Duodenal mucosa (tissue), 2 donors: Measurements from ENCODE around the gene SSUH2.

Source experiments
- H3K27ac ChIP-seq: one replicate; pipeline ENCODE4 v1.7.0; 2013; ENCODE audit warnings: low read depth, low read length
- H3K27me3 ChIP-seq, 2 donors: one replicate each; pipeline ENCODE4 v1.7.0; 2013; ENCODE audit warnings: low read length in 2 of 2, control low read depth in 1 of 2; ENCODE audit not compliant: insufficient read depth in 2 of 2, control insufficient read depth in 1 of 2
- H3K36me3 ChIP-seq, 2 donors: one replicate each; pipeline ENCODE4 v1.7.0; 2013; ENCODE audit warnings: low read length in 2 of 2, control low read depth in 1 of 2; ENCODE audit not compliant: insufficient read depth in 2 of 2, control insufficient read depth in 1 of 2
- H3K4me1 ChIP-seq, 2 donors: one replicate each; pipeline ENCODE4 v1.7.0; 2013; ENCODE audit warnings: low read length in 2 of 2, control low read depth in 1 of 2; ENCODE audit not compliant: insufficient read depth in 2 of 2, control insufficient read depth in 1 of 2
- H3K4me3 ChIP-seq, 2 donors: one replicate each; pipeline ENCODE4 v1.7.0; 2013; ENCODE audit warnings: low read length in 2 of 2, low read depth in 1 of 2
- H3K9ac ChIP-seq, 2 donors: one replicate each; pipeline ENCODE4 v1.7.0; 2013; ENCODE audit warnings: low read length in 2 of 2, low read depth in 1 of 2
- H3K9me3 ChIP-seq, 2 donors: one replicate each; pipeline ENCODE4 v1.7.0; 2013; ENCODE audit warnings: low read length in 2 of 2, control low read depth in 1 of 2; ENCODE audit not compliant: control insufficient read depth in 1 of 2

Gene SSUH2

DNA sequence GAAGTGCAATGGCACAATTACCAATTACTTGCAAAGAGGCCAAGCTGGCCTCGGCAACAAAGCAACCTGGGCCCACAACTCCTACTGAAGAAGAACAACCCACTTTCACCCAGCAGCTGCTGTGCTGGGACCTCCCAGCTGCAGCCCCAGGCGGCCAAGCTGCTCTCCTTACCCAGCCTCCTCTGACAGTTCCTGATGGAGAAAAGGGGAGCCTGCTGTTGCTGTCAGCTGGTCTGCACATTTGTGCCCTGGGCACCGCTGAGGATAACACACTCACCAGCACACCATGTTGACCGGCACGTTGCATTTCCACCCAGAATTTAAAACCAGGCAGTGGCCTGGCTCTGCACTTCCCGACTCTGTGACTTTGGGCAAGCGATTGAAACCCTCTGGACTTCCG lies 33.6 kb downstream of the SSUH2 start:
- no peaks in the 10 kb centered on the region for H3K36me3 ChIP-seq
- no peak overlapping the region for H3K27ac ChIP-seq
- no peaks in the 10 kb centered on the region for H3K9me3 ChIP-seq
- no peak overlapping the region for H3K9ac ChIP-seq
- H3K4me3 ChIP-seq, result no peak overlapping the region
- no peaks in the 10 kb centered on the region for H3K27me3 ChIP-seq
- H3K4me1 ChIP-seq, result no peaks in the 10 kb centered on the region

DNA sequence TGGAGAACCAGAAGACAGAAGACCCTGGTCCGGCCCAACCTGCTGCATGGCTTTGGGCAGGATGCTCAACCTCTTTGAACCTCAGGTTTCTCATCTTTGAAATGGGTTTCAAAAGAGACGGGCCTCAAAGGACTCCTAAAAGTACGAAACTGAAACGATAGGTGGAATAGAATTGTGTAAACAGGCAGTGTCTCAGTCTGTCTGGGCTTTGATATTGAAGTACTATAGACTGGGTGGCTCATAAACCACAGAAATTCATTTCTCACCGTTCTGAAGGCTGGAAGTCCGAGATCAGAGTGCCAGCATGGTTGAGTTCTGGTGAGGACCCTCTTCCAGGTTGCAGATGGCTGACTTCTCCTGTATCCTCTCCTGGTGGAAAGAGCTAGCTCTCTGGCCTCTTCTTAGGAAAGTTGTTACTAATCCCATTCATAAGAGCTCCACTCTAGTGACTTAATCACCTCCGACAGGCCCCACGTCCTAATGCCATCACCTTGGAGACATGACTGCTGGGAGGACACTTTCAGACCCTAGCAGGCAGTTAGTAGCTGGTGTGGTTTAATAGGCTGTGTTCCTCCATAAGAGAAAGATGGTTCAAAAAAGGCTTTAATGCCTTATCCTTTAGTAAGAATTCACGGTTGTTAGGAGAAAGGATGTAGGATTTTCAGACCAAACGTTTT lies 35.7 kb downstream of the SSUH2 start:
- Histone ChIP-seq H3K27me3 (no peaks in the 10 kb centered on the region), H3K4me3 (no peak overlapping the region), H3K27ac (no peak overlapping the region), H3K9ac (no peak overlapping the region), H3K4me1 (no peaks in the 10 kb centered on the region), H3K36me3 (no peaks in the 10 kb centered on the region), H3K9me3 (no peaks in the 10 kb centered on the region)

DNA sequence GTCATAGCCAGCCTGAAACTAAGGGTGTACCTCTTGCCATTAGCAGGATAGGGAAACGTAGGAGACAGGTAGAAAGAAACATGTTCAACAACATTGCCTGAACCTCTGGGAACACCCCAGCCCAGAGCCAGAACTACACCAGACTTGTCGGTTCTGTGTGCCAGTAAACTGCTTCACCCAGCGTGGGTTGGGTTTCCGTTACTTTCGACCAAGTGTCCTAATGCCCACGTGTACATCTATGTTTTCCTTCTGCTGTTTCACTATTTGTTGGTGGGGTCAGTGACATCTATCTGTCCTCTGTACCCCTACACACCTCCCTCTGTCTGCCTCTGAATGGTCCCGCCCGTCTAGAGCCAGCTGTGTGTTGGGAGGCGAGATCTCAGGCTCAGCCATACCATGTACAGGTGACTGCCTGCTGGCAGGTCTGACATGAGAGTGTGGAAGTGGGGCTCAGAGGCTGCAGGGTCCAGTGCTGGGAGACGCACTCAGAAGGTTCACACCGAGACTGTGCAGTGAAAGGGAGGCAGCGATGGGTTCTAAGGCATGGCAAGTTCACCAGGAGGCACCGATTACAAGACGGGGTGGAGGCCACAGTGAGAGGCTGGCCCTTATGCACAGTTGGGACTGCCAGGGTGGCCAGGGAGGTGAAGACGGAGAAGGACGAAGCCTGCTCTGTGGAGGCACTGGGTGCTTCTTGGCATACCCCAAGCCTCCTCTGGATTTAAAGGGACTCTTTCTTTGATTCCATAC lies 36.4 kb downstream of the SSUH2 start:
- Histone ChIP-seq H3K36me3 (no peaks in the 10 kb centered on the region), H3K4me3 (no peak overlapping the region), H3K9ac (no peak overlapping the region), H3K9me3 (no peaks in the 10 kb centered on the region), H3K27ac (no peak overlapping the region), H3K4me1 (no peaks in the 10 kb centered on the region), H3K27me3 (no peaks in the 10 kb centered on the region)

DNA sequence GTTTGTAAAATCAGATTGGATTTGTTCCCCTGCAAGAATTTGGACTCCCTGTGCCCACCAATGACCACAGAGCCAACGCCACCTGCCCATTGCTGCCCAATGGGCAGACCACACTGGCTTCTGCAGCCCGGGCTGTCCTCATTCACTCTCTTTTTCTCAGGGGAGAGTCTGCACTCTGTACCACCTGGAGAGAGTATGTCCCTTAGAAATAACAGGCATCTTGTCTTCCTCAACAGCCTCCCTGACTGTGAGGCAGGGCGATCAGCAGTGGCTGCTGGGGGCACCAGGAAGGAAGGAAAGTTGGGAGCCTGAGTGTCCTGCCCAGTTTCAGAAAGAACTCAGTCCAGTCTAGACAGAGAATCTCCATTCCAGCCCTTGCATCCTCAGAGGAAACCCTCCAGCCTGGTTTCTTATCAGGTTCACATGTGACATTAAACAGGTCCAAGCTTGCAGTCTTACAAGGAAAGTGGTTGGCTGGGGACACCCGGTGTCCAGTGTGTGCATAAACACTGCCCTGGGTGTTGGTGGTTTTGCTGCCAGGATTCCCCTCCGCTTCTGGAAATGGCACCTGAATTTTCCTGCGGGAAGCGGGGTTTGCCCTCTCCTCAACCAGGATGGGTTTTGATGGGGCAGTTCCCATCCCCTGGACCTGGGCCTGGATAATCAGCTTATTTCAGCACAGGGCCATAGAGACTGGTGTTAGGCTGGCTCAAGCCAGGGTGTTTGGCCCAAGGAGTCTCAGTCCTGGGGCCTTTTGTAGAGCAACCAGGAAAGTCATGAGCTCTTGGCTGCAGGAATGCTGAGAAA lies 37.2 kb downstream of the SSUH2 start:
- H3K36me3 ChIP-seq, result no peaks in the 10 kb centered on the region
- H3K4me3 ChIP-seq, result no peak overlapping the region
- no peak overlapping the region for H3K9ac ChIP-seq
- no peaks in the 10 kb centered on the region for H3K4me1 ChIP-seq
- H3K27ac ChIP-seq, result no peak overlapping the region
- H3K9me3 ChIP-seq, result no peaks in the 10 kb centered on the region
- H3K27me3 ChIP-seq, result no peaks in the 10 kb centered on the region

GRCh38 chr3:8606701-8607231 lies 37.8 kb downstream of the SSUH2 start:
- no peaks in the 10 kb centered on the region for H3K9me3 ChIP-seq
- H3K27me3 ChIP-seq, result no peaks in the 10 kb centered on the region
- H3K36me3 ChIP-seq, result no peaks in the 10 kb centered on the region
- H3K27ac ChIP-seq, result no peak overlapping the region
- no peak overlapping the region for H3K4me3 ChIP-seq
- H3K9ac ChIP-seq, result no peak overlapping the region
- H3K4me1 ChIP-seq, result no peaks in the 10 kb centered on the region

- H3K4me1 ChIP-seq, result no peaks in the 10 kb centered on the region
- no peak overlapping the region for H3K27ac ChIP-seq
- H3K4me3 ChIP-seq, result no peak overlapping the region
- no peaks in the 10 kb centered on the region for H3K36me3 ChIP-seq
- no peak overlapping the region for H3K9ac ChIP-seq
- no peaks in the 10 kb centered on the region for H3K9me3 ChIP-seq
- H3K27me3 ChIP-seq, result no peaks in the 10 kb centered on the region
These were observed 39.6 kb downstream of the SSUH2 start for GRCh38 chr3:8604988-8605387.

- H3K27ac ChIP-seq, result no peak overlapping the region
- H3K27me3 ChIP-seq, result no peaks in the 10 kb centered on the region
- no peak overlapping the region for H3K4me3 ChIP-seq
- H3K4me1 ChIP-seq, result no peaks in the 10 kb centered on the region
- H3K9ac ChIP-seq, result no peak overlapping the region
- no peaks in the 10 kb centered on the region for H3K9me3 ChIP-seq
- no peaks in the 10 kb centered on the region for H3K36me3 ChIP-seq
These were observed 40.6 kb downstream of the SSUH2 start for GRCh38 chr3:8604006-8604405.

GRCh38 chr3:8603115-8603710 lies 41.4 kb downstream of the SSUH2 start:
- H3K4me1 ChIP-seq, result no peaks in the 10 kb centered on the region
- H3K4me3 ChIP-seq, result no peak overlapping the region
- H3K9me3 ChIP-seq, result no peaks in the 10 kb centered on the region
- H3K9ac ChIP-seq, result no peak overlapping the region
- no peak overlapping the region for H3K27ac ChIP-seq
- H3K36me3 ChIP-seq, result no peaks in the 10 kb centered on the region
- H3K27me3 ChIP-seq, result no peaks in the 10 kb centered on the region

GRCh38 chr3:8600457-8600856 lies 44.1 kb downstream of the SSUH2 start:
- Histone ChIP-seq H3K4me1 (no peaks in the 10 kb centered on the region), H3K9ac (no peak overlapping the region), H3K27ac (no peak overlapping the region), H3K27me3 (no peaks in the 10 kb centered on the region), H3K36me3 (no peaks in the 10 kb centered on the region), H3K4me3 (no peak overlapping the region), H3K9me3 (no peaks in the 10 kb centered on the region)

GRCh38 chr3:8599146-8599545 lies 45.5 kb downstream of the SSUH2 start:
- H3K9ac ChIP-seq, result no peak overlapping the region
- no peaks in the 10 kb centered on the region for H3K27me3 ChIP-seq
- no peaks in the 10 kb centered on the region for H3K36me3 ChIP-seq
- H3K4me3 ChIP-seq, result no peak overlapping the region
- no peaks in the 10 kb centered on the region for H3K4me1 ChIP-seq
- H3K27ac ChIP-seq, result no peak overlapping the region
- H3K9me3 ChIP-seq, result no peaks in the 10 kb centered on the region
